Measurements from ENCODE around the gene CACNA1E. TPM values are rescaled to one million over a fixed set of nuclear protein-coding genes. Genes with fewer than 3 reads are reported as not detected.

The CACNA1E gene
- total and polyA plus RNA-seq, 2 of the 13 experiments (the other 11 are each of a cell fraction or from before 2014, with no cell fraction given), result not detected

DNA sequence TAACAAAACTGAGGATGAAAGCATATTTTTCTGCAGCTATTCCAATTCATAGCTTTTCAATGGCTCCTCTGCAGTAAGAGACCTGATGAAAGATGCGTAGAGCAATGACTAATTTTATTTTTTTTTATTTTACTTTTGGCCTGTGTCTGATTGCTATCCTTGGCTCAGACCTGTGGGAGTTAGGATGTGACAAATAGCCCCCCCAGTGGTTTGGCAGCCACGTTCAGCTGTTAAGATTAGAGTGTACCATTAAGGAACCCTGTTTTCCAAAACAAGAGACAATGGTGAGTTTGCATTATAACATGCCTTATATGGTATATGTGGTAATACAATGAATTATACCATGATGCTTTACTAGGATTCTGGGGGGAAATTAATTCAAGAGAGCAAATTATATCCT is 264.7 kb downstream of the CACNA1E start:
- DNase-seq (ENCODE audit: low spot score), result no peak
- no peak for ATAC-seq
- no peaks in the 10 kb centered on the region for H3K36me3 ChIP-seq (replicated peaks in 1 of 2; ENCODE audit: control insufficient read depth in 1 of 2, insufficient read depth in 2 of 2, low read length in 2 of 2)
- H3K79me2 ChIP-seq (ENCODE audit: insufficient read depth, low read length), result no peaks in the 10 kb centered on the region
- in situ Hi-C loops (cut with HindIII; ENCODE audit: extremely low pct_ligation_motif_present, low pct_unique_long_range_greater_than_20kb) (no loop called here), intact Hi-C loops (cut with micrococcal nuclease; ENCODE audit: unreplicated experiment) (no loop called here)
- H3K27ac ChIP-seq (ENCODE audit: extremely low read length, insufficient read depth, low read length), result no peak overlapping the region
- H3K9me3 ChIP-seq (ENCODE audit: low read length), result no peaks in the 10 kb centered on the region
- no peak for TF ChIP-seq RXRB (CRISPR knock-in tag; IDR thresholded peaks at IDR 0.05; ENCODE audit: borderline replicate concordance)
- TF ChIP-seq ZSCAN22 (CRISPR knock-in tag; IDR thresholded peaks at IDR 0.05), result no peak
- TF ChIP-seq ZNF235 (CRISPR knock-in tag; IDR thresholded peaks at IDR 0.05; ENCODE audit: borderline replicate concordance), result no peak
- no peak for TF ChIP-seq RNF219 (CRISPR knock-in tag; IDR thresholded peaks at IDR 0.05)
- TF ChIP-seq, protein P1, sequence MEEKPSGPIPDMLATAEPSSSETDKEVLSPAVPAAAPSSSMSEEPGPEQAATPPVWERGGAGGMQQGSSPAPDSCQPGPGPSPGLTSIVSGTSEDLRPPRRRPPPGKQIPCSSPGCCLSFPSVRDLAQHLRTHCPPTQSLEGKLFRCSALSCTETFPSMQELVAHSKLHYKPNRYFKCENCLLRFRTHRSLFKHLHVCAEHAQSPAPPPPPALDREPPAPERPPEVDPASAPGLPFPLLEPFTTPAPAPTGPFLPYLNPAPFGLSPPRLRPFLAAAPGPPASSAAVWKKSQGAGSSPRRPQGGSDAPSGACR (CRISPR knock-in tag; IDR thresholded peaks at IDR 0.05), result no peak
- no peak for TF ChIP-seq ZNF788 (CRISPR knock-in tag; IDR thresholded peaks at IDR 0.05; ENCODE audit: borderline replicate concordance)
- TF ChIP-seq ZNF589 (CRISPR knock-in tag; conservative IDR thresholded peaks at IDR 0.05), result no peak
- TF ChIP-seq ZNF652 (CRISPR knock-in tag; IDR thresholded peaks at IDR 0.05; ENCODE audit: borderline replicate concordance, low read depth), result no peak
- TF ChIP-seq, protein P2, sequence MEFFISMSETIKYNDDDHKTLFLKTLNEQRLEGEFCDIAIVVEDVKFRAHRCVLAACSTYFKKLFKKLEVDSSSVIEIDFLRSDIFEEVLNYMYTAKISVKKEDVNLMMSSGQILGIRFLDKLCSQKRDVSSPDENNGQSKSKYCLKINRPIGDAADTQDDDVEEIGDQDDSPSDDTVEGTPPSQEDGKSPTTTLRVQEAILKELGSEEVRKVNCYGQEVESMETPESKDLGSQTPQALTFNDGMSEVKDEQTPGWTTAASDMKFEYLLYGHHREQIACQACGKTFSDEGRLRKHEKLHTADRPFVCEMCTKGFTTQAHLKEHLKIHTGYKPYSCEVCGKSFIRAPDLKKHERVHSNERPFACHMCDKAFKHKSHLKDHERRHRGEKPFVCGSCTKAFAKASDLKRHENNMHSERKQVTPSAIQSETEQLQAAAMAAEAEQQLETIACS (CRISPR knock-in tag; IDR thresholded peaks at IDR 0.05), result no peak
- TF ChIP-seq POLR2AphosphoS5 (IDR thresholded peaks at IDR 0.05; ENCODE audit: low read depth, low read length), result no peak
- TF ChIP-seq, protein P3, sequence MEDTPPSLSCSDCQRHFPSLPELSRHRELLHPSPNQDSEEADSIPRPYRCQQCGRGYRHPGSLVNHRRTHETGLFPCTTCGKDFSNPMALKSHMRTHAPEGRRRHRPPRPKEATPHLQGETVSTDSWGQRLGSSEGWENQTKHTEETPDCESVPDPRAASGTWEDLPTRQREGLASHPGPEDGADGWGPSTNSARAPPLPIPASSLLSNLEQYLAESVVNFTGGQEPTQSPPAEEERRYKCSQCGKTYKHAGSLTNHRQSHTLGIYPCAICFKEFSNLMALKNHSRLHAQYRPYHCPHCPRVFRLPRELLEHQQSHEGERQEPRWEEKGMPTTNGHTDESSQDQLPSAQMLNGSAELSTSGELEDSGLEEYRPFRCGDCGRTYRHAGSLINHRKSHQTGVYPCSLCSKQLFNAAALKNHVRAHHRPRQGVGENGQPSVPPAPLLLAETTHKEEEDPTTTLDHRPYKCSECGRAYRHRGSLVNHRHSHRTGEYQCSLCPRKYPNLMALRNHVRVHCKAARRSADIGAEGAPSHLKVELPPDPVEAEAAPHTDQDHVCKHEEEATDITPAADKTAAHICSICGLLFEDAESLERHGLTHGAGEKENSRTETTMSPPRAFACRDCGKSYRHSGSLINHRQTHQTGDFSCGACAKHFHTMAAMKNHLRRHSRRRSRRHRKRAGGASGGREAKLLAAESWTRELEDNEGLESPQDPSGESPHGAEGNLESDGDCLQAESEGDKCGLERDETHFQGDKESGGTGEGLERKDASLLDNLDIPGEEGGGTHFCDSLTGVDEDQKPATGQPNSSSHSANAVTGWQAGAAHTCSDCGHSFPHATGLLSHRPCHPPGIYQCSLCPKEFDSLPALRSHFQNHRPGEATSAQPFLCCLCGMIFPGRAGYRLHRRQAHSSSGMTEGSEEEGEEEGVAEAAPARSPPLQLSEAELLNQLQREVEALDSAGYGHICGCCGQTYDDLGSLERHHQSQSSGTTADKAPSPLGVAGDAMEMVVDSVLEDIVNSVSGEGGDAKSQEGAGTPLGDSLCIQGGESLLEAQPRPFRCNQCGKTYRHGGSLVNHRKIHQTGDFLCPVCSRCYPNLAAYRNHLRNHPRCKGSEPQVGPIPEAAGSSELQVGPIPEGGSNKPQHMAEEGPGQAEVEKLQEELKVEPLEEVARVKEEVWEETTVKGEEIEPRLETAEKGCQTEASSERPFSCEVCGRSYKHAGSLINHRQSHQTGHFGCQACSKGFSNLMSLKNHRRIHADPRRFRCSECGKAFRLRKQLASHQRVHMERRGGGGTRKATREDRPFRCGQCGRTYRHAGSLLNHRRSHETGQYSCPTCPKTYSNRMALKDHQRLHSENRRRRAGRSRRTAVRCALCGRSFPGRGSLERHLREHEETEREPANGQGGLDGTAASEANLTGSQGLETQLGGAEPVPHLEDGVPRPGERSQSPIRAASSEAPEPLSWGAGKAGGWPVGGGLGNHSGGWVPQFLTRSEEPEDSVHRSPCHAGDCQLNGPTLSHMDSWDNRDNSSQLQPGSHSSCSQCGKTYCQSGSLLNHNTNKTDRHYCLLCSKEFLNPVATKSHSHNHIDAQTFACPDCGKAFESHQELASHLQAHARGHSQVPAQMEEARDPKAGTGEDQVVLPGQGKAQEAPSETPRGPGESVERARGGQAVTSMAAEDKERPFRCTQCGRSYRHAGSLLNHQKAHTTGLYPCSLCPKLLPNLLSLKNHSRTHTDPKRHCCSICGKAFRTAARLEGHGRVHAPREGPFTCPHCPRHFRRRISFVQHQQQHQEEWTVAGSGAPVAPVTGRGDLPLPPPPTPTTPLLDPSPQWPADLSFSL (CRISPR knock-in tag; IDR thresholded peaks at IDR 0.05), result no peak
- no peak overlapping the region for H2AFZ ChIP-seq (ENCODE audit: low read length)
- H3K9ac ChIP-seq (ENCODE audit: insufficient read depth, low read depth, low read length), result no peak overlapping the region
- POLR2A ChIA-PET, result no interaction called here
- peaks cover 0 to 3% of the 10 kb centered on the region in 2 experiments; a peak in 1 of 5 replicates for H3K27me3 ChIP-seq (ENCODE audit: control insufficient read depth in 1 of 2, insufficient read depth in 2 of 2, low read length in 2 of 2)
- no peak overlapping the region for H3K4me3 ChIP-seq (replicated peaks in 1 of 3; ENCODE audit: insufficient read depth in 1 of 3, low read depth in 2 of 3, low read length in 3 of 3)
- no TSS peak for BruUV-seq (replicated peaks)
- no peak for FAIRE-seq
- no peaks in the 10 kb centered on the region for H3K4me1 ChIP-seq (ENCODE audit: insufficient read depth, low read length)
- CTCF ChIA-PET (ENCODE audit: low intra/inter-chr PET ratio, low total read pairs), result no interaction called here
- no peak overlapping the region for H3K4me2 ChIP-seq (ENCODE audit: low read depth, low read length)
- WGBS (ENCODE audit: low lambda C conversion rate), result 6% methylated on average over 2 of the region's 2 CpGs
- H4K20me1 ChIP-seq (ENCODE audit: insufficient read depth, low read length), result no peaks in the 10 kb centered on the region

Data from HepG2 (cell line).